GM18519 (cell line): ENCODE results near the gene TENT4A.

Experiments
- ATAC-seq: cut with Tn5 transposase; IDR thresholded peaks from one replicate; pipeline ENCODE4 v1.9.1; 2021; ENCODE audit warnings: mild to moderate bottlenecking, moderate library complexity; ENCODE audit not compliant: unreplicated experiment, low FRiP score

TENT4A gene

DNA sequence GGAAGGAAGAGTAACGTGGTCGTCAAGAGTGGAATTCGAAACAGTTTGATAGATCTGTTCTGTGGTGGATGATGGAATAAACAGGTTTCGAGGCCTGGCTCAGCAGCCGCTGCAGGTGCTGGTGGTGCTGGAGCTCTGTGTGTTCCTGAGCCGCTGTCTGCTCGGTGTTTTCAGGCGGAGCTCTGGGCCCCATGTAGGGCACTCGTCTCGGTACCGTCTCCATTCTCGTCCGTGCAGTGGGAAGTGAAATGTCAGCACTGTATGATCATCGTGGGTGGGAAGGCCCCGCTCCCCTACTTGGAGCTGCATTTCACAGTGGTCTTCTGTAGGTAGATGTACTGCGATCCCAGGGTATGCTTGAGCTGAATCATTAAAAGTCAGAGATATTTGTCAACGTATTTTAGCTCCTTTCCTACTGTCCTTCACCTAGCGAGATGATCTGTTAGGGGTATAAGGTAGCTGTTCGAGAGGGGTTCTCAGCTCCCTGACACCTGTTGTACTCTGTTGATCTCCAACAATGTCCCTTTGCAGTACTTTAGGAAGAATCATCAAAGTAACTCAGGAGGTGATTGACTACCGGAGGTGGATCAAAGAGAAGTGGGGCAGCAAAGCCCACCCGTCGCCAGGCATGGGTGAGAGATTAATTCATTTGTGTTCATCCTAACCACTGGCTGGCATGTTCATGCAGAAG, 35.9 kb downstream of the TENT4A start:
- no peak for ATAC-seq

DNA sequence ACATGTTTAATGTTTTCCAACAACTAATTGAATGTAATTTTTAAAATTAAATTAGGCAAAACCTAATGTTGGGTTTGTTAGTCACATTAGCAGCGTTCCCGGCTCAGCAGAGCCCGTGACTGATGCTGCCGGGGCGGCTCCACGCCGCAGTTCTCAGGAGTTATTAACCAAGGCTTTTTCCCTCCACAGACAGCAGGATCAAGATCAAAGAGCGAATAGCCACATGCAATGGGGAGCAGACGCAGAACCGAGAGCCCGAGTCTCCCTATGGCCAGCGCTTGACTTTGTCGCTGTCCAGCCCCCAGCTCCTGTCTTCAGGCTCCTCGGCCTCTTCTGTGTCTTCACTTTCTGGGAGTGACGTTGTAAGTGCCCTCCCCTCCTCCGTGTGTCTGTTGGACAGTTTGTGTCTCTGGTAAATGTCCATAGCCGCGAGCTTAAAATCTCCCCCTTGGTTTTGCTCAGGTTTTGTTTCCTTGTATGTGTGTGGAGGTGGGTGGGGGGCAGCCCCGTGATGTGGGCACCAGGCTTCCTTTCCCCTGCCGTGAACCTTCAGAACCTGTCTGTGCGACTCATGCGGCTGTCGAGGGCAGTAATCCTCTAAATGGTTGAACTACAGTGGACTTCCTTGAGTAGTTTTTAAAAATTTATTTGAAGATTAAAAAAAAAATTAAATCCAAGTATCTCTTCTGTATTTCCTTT, 37.1 kb downstream of the TENT4A start:
- no peak for ATAC-seq

GRCh38 chr5:6750951-6751685, 37.9 kb downstream of the TENT4A start:
- ATAC-seq: no peak

DNA sequence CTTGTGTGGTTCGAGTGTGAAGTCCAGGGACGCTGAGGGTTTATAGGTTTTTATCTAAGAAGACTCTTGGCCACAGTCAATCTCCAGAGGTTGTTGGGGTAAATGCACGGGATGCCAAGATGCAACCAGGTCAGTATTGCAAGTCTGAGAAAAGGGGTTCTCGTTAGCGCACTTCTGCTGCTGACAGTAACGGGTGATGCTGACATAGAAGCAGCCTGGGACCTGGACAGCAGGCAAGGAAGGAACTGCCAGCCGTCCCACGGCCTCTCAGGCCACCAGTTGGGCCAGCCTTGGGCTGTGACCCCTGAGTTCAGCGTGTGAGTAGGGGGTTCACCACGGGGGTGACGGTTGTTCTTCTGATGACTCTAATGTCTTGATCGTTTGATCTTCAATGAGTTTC, 39.0 kb downstream of the TENT4A start:
- ATAC-seq: no peak

DNA sequence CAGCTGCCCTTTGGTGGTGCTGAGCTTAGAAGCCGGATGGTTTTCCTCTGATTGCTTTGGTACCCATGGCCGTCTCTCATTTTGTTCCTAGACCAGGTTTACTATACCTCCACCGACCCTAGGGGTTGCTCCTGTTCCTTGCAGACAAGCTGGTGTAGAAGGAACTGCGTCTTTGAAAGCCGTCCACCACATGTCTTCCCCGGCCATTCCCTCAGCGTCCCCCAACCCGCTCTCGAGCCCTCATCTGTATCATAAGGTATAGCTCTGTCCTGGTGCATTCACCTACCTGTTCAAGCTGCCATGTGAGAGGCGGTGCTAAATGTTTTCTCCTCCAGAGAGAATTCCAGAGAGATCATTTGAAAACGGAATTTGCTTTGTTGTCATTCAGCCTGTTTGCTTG, 39.5 kb downstream of the TENT4A start:
- no peak for ATAC-seq

- ATAC-seq: no peak
Observed at GRCh38 chr5:6753851-6754250, 40.6 kb downstream of the TENT4A start.

DNA sequence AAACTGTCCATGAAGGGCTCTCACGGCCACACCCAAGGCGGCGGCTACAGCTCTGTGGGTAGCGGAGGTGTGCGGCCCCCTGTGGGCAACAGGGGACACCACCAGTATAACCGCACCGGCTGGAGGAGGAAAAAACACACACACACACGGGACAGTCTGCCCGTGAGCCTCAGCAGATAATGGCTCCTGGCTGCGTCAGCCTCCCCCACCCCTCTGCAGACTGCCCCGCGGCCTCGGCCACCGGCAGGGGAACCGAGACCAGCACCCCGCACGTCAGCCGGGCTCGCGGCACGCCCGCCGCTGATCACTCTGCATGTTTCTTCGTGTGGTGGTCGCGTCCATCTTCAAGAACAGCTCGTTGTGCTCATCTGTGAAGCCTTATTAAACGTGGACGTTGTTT, 41.5 kb downstream of the TENT4A start:
- no peak for ATAC-seq

GRCh38 chr5:6755519-6755918, 42.3 kb downstream of the TENT4A start:
- no peak for ATAC-seq

DNA sequence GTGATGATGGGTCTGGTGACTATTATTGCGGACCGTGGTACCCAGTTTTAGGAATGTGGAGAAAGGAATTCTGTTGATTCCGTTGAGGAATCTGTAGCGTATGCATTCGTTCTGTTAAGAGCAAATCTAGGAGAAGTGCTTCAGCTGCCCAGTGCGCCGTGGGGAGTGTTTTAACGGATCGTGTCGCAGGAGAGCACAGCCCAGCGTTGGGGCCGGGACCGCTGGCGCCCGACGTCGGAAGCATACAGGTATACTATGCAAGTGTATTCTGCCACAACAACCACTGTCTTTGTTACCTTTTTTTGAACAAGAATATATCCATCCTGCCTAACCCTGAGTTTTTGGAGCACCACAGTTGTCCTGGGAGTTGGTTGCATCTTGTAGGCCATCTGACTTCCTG, 42.7 kb downstream of the TENT4A start:
- no peak for ATAC-seq

DNA sequence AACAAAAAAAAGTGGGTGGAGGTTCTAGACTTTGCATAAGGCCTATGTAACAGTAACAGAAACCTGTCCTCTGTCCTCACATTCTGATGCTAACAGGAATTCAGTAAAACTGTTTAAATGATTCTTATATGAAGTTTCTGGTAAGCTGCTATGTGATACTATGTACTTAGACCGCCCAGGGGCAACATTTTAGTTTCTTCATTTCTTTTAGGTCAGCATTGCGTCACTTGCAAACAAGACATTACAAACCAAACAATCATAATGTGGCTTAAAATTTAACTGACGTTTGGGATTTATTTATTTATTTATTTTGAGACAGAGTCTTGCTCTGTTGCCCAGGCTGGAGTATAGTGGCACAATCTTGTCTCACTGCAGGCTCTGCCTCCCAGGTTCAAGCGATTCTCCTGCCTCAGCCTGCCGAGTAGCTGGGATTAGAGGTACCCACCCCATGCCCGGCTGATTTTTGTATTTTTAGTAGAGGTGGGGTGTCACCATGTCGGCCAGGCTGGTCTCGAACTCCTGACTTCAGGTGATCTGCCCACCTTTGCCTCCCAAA, 44.3 kb downstream of the TENT4A start:
- ATAC-seq: no peak

GRCh38 chr5:6758236-6758635, 45.0 kb downstream of the TENT4A start:
- ATAC-seq: no peak

DNA sequence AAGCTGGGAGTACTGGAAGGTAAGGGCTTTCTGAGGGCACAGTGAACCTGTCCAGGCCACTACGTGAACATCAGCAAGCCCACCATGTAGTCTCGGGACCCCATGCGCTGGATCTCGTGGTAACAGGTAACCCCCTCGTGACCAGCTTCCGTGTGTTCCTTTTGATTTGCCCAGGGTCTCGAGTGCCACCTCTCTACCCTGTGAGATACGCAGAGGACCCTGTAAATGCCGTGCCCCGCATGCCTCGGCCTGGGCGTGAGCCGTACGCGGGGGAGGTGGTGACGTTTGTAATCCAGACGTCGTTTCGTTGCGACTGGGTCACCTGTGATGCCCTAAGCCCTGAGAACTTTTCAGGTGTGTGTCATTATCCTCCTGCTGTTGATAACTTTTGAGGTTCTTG, 45.5 kb downstream of the TENT4A start:
- ATAC-seq: no peak

GRCh38 chr5:6759401-6759800, 46.2 kb downstream of the TENT4A start:
- ATAC-seq: no peak

DNA sequence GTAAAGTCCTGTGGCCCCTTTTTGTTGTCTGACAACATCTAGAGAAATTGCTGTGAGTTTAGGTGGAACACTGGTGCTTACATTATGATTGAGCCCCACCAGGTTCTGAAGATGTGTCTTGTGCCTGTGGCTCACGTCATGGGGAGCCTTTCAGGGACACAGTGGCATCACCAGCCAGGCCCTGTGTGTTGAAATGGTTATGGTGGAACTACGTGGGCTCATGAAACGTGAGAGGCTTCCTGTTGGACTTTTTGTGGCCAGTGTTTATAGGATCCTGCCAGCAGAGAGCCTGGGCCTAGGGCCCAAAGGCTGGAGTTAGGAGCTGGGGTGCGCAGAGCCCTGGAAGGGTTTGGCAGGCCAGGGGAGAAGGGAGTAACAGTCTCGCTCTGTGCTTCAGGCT, 46.8 kb downstream of the TENT4A start:
- ATAC-seq: no peak

DNA sequence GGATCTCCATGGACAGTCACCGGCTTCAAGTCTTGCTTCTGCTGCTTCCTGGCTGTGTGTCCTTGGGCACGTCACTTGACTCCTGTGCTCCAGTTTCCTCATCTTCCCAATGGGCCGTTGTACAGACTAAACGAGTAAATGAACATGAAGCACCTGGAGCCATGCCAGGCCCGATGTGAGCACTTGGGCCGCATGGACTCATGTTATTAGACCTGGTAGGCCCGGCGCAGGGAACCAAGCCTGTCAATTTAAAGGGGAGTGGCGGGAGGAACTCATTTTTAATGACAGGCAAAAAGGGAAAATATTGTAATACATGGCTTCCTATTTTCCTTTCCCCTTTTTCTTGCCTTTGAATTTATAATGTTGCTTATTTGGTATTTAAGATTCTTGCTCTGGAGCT, 47.5 kb downstream of the TENT4A start:
- no peak for ATAC-seq

DNA sequence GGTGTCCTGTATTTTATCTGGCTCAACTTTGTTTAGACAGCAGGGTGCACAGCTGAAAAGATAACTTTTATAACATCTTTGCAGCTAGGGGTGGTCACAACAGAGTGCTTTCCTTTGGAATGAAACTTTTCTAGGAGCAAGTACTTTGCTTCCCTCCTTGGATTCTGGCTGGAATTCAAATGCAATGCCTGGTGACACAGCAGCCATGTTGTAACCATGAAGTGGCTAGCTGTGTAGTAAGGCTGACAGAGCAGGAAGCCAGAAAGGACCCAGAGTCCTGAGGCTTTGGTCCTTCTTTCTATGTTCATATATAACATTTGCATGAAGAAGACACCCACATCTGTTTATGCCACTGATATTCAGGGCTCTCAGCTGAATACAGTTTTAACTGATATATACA, 48.1 kb downstream of the TENT4A start:
- ATAC-seq: no peak

DNA sequence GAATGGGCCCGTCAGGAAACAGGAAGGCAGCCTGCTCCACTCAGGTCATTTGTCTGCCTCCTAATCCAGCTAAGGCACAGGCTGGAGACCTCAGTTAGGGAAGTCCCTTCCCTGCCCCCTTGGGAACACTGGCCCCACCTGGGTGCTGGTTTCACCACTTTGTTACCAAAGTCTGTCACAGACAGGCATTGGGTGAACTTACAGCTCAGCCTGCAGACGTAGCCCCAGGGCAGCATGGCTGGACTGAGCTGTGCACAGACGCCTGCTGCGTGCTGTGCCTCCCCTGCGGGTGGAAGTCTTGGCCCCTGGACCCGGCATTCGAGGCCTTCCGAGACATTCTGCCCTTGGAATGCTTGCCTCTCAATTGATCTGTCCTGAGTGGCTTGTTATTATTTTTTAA, 48.9 kb downstream of the TENT4A start:
- ATAC-seq: no peak

DNA sequence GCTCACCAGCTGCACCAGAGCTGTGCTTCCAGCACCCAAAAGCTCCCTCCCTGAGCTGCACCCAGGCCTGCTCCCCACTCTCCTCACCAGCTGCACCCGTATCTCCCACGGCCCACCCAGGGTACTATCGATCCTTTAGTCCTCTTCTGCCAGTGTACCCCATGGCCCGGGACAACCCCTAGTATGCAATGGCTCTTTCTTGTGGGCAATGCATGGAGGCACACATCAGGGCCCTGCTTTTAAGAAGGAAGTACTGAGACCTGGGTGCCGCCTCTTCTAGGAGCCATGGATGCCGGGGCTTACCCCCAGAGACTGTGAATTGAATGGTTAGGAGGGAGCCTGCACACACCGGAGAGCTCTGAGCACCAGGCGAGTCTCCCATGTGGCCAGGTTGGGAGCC, 49.5 kb downstream of the TENT4A start:
- ATAC-seq: no peak

- no peak for ATAC-seq
Observed at GRCh38 chr5:6763191-6763590, 50.0 kb downstream of the TENT4A start.

- ATAC-seq: peak; percentile 91
Observed at GRCh38 chr5:6765612-6766525, 52.6 kb downstream of the TENT4A start.
